ENCODE results near the gene TARS1. TPM values are rescaled to one million over a fixed set of nuclear protein-coding genes. Genes with fewer than 3 reads are reported as not detected.
"Not testable (repeated sequence)": the region's sequence is repeated elsewhere in the genome, so short reads cannot be mapped to it uniquely, and the experiment has no call there.

The TARS1 gene
- 119 TPM for total RNA-seq

GRCh38 chr5:33440482-33441240 lies at the start of gene TARS1:
Gene TARS1 (plus strand): TSS chr5:33440965. CDS start chr5:33441087, 122 bp downstream.
- peak; percentile 84 to 96 for DNase-seq (ENCODE audit: low spot score in 2 of 2)
- FAIRE-seq: no peak

- DNase-seq (ENCODE audit: low spot score in 2 of 2) (no peak), FAIRE-seq (no peak)
Observed at GRCh38 chr5:33398501-33398900, 42.3 kb upstream of the TARS1 start.

GRCh38 chr5:33400675-33401074 lies 40.1 kb upstream of the TARS1 start:
- FAIRE-seq (no peak), DNase-seq (ENCODE audit: low spot score in 2 of 2) (no peak)

GRCh38 chr5:33401482-33402390 lies 39.0 kb upstream of the TARS1 start:
- no peak for FAIRE-seq
- DNase-seq (ENCODE audit: low spot score in 2 of 2): no peak

- DNase-seq (ENCODE audit: low spot score in 2 of 2): no peak
- no peak for FAIRE-seq
Observed at GRCh38 chr5:33403187-33403586, 37.6 kb upstream of the TARS1 start.

- no peak for FAIRE-seq
- DNase-seq (ENCODE audit: low spot score in 2 of 2): no peak
Observed at GRCh38 chr5:33408816-33409215, 31.9 kb upstream of the TARS1 start.

GRCh38 chr5:33409435-33410170 lies 31.2 kb upstream of the TARS1 start:
- FAIRE-seq (no peak), DNase-seq (ENCODE audit: low spot score in 2 of 2) (no peak)

GRCh38 chr5:33410221-33410620 lies 30.5 kb upstream of the TARS1 start:
- DNase-seq (ENCODE audit: low spot score in 2 of 2) (no peak), FAIRE-seq (no peak)

- FAIRE-seq (no peak), DNase-seq (ENCODE audit: low spot score in 2 of 2) (no peak)
Observed at GRCh38 chr5:33411498-33411897, 29.3 kb upstream of the TARS1 start.

GRCh38 chr5:33415811-33416354 lies 24.9 kb upstream of the TARS1 start:
- DNase-seq (ENCODE audit: low spot score in 2 of 2) (no peak), FAIRE-seq (no peak)

- FAIRE-seq: no peak
- DNase-seq (ENCODE audit: low spot score in 2 of 2): no peak
Observed at GRCh38 chr5:33417632-33418031, 23.1 kb upstream of the TARS1 start.

- no peak for DNase-seq (ENCODE audit: low spot score in 2 of 2)
- FAIRE-seq: no peak
Observed at GRCh38 chr5:33420946-33421345, 19.8 kb upstream of the TARS1 start.

GRCh38 chr5:33422191-33422590 lies 18.6 kb upstream of the TARS1 start:
- FAIRE-seq (no peak), DNase-seq (ENCODE audit: low spot score in 2 of 2) (no peak)

- FAIRE-seq: peak; percentile 48
- DNase-seq (ENCODE audit: low spot score in 2 of 2): no peak
Observed at GRCh38 chr5:33423018-33423630, 17.6 kb upstream of the TARS1 start.

- DNase-seq (ENCODE audit: low spot score in 2 of 2): no peak
- no peak for FAIRE-seq
Observed at GRCh38 chr5:33425314-33425713, 15.5 kb upstream of the TARS1 start.

GRCh38 chr5:33430983-33431382 lies 9.8 kb upstream of the TARS1 start:
- FAIRE-seq: no peak
- no peak for DNase-seq (ENCODE audit: low spot score in 2 of 2)

GRCh38 chr5:33432656-33433055 lies 8.1 kb upstream of the TARS1 start:
- no peak for FAIRE-seq

GRCh38 chr5:33433303-33434240 lies 7.2 kb upstream of the TARS1 start:
- FAIRE-seq: no peak
- DNase-seq (ENCODE audit: low spot score in 2 of 2): no peak

More at GRCh38 chr5:33432656-33433055, 8.1 kb upstream of the TARS1 start:
- DNase-seq (ENCODE audit: low spot score in 2 of 2): no peak

- not testable (repeated sequence) for FAIRE-seq
- DNase-seq (ENCODE audit: low spot score in 2 of 2): peak; percentile 27 to 53
Observed at GRCh38 chr5:33435893-33436490, 4.8 kb upstream of the TARS1 start.
